Umbilical cord (tissue), 2 donors: ENCODE results near the gene DUSP9. TPM values are rescaled to one million over a fixed set of nuclear protein-coding genes. Genes with fewer than 3 reads are reported as not detected.

Experiments
- DNase-seq: peaks from one replicate; pipeline ENCODE4 v3.0.0-alpha.2; 2015; ENCODE audit warnings: low spot score
- total RNA-seq: library from RNA; depleted of rRNA; stranded (reverse); fragments of >200 nt; gene quantifications from one replicate; pipeline ENCODE4 v1.2.3, GENCODE V29; 2014; ENCODE audit warnings: low replicate concordance; ENCODE audit not compliant: insufficient read depth

Gene DUSP9
- total RNA-seq, 1 donor from 2014 or later: 6.3 TPM

DNA sequence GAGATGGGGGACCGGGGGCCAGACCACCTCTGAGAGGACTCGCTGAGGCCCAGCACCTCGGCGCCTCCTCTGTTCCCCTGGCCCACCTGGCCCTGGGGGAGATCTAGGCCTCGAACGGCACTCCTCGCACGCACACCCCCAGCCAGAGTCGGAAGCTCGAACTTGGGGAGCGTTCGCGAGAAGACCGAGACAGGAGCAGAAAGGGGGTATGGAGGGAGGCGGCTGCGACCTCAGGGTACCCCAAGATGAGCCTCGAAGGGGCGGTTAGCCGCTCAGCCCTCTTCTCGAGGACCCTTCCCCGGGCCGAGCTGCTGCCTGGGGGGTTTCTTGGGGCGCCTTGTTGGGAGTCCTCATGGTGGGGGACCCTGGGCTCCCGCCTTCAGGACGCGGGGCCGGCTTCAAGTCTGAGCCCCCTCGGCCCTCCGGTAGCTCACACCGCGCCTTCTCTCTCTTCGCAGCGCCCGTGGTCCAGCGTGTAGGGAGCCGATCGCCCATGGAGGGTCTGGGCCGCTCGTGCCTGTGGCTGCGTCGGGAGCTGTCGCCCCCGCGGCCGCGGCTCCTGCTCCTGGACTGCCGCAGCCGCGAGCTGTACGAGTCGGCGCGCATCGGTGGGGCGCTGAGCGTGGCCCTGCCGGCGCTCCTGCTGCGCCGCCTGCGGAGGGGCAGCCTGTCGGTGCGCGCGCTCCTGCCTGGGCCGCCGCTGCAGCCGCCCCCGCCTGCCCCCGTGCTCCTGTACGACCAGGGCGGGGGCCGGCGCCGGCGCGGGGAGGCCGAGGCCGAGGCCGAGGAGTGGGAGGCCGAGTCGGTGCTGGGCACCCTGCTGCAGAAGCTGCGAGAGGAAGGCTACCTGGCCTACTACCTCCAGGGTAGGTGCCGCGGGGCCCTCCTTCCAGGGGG, 706 bp downstream of the DUSP9 start:
- no peak for DNase-seq

DNA sequence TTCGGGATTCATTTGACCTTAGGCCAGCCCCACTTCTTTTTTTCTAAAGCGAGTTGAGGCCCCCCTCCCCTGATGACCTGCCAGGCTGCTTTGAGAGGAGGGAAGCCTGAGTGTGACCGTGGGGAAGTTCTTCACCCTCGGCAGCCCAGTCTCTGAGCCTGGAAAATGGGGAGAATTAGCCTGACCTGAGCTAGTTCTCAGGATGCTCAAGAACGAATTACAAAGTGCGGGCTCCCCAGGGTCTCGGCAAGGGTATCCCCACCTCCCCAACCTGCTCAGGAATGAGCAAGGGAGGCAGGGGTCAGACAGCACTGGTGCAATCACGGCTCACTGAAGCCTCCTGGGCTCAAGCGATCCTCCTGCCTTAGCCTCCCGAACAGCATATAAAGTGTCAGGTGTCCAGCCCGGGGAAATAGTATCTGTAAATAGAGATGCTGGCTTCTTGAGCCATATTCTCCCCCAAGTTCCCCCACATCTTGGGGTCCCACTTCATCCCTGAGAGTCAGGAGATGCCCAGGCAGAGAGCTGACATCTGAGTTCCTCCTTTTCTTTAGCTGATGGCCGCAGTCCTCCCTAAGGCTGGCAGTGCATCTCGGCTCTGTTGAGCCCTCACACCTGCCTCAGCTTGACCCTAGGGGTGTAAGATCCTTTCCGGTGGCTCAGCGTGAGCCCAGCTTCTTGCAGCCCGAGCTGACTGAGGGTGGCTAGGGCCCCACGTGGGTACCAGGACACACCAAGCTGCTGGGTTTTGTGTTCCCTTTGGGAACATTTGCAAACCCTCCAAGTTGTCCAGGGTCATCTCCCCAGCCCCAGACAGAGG, 1.6 kb downstream of the DUSP9 start:
- no peak for DNase-seq

DNA sequence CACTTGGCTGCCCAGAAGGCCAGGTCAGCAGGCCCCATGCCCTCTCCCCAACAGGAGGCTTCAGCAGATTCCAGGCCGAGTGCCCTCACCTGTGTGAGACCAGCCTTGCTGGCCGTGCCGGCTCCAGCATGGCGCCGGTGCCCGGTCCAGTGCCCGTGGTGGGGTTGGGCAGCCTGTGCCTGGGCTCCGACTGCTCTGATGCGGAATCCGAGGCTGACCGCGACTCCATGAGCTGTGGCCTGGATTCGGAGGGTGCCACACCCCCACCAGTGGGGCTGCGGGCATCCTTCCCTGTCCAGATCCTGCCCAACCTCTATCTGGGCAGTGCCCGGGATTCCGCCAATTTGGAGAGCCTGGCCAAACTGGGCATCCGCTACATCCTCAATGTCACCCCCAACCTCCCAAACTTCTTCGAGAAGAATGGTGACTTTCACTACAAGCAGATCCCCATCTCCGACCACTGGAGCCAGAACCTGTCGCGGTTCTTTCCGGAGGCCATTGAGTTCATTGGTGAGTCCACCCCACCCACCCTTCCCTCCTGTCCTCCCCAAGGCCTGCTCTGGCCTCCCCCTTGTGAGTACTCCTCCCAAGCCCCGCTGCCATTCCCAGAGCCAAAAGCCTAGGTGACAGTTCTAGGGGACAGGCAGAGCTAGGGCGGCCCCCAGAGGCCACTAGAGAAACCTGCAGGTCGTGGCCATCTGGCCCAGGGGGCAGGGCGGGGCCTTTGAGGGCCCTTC, 2.3 kb downstream of the DUSP9 start:
- DNase-seq: no peak

DNA sequence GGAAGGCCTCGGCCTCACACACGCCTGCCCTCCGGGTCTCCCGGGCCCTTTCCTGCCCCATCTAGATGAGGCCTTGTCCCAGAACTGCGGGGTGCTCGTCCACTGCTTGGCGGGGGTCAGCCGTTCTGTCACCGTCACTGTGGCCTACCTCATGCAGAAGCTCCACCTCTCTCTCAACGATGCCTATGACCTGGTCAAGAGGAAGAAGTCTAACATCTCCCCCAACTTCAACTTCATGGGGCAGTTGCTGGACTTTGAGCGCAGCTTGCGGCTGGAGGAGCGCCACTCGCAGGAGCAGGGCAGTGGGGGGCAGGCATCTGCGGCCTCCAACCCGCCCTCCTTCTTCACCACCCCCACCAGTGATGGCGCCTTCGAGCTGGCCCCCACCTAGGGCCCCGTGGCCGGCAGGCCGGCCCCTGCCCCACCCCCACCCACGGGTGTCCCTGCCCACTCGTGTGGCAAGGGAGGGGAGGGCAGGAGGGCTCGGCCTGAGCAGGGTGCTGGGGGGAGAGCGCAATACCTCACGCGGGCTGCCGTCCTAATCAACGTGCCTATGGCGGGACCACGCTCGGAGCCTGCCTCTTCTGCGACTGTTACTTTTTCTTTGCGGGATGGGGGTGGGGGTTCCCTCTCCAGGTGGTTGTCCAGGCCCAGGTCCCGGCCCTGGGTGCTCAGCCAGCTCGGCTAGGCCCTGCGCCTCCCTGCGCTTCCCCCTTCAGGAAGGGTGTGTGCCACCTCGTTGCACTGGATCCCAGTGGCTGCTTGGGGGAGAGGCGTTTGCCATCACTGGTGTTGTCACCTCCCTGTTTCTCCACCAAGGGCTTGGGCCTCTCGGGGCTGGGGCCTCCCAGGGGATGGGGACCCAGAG, 3.1 kb downstream of the DUSP9 start:
- no peak for DNase-seq

DNA sequence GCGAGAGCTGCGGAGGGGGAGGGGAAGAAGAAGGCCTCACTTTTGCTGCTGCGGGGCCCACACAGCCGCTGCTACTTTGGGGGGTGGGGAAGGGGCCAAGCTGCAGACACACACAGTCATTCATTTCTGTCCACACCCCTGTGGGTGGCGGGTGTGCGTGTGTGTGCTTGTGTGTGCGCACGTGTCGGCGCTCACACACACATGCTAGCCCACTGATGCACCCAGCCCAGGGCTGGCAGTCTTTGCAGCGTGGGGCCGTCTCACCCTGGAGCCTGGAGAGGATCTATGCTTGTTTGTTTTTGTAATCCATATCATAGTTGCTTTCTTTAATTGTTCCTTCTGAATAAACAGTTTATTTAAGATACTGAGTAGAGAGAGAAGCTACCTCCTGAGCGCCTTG, 4.0 kb downstream of the DUSP9 start:
- no peak for DNase-seq

DNA sequence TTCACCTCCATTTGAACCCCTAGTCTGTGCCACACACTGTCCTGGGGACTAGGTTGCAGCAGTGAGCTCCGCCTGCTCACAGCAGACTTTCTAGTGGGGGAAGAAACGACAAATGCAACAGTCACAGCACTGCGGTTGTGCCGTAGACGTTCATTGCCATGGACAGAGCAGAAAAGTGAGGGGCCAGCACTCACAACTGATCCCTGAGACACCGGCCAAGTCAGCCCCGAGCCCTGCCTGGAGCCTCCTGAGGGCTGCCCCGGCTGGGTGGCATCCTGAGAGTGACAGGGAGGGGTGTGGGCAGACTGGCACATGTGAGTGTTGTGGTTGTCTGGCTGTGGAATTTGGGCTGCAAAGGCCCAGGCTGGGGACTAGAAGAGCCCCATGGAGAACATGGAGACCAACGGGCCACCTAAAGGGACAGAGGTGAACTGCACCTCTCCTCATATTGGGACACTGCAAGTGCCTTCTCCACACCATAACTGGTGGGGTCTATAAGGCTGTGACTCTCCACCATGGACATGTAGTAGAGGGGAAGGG, 4.6 kb downstream of the DUSP9 start:
- no peak for DNase-seq

DNA sequence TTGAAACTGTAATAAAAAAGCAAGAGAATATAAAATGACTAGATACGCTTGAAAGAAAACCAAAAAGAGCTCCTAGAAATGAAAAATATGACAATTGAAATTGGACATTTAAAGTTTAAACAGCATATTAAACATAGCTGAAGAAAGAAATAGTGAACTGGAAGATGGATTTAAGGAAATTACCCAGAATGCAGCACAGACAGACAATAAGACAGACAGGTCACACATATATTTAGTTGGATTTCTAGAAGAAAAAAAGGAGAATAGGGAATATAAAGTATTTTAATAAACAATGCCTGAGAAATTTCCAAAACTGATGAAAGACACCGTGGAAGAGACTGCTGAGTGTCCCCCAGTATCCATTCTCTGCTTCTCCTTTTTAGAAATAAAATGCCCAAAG, 6.6 kb downstream of the DUSP9 start:
- no peak for DNase-seq

DNA sequence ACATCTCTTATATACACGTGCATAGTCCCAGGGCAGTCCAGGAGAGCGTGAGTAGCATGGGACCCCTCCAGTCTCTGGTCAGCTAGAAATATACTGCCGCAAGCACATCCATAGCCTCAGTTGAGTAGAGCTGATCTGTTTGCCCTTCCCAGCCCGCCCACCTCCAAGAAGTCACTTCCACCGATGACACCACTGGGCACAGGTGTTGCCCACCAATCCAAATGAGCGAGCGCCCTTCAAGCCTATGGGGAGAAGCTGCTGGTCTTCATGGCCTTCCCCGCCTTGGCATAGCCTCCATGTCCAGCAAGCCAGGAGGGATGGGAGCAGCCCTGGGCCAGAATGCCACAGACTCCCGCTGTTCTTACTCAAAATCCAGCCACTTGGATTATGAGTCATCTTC, 10.2 kb downstream of the DUSP9 start:
- DNase-seq: no peak

DNA sequence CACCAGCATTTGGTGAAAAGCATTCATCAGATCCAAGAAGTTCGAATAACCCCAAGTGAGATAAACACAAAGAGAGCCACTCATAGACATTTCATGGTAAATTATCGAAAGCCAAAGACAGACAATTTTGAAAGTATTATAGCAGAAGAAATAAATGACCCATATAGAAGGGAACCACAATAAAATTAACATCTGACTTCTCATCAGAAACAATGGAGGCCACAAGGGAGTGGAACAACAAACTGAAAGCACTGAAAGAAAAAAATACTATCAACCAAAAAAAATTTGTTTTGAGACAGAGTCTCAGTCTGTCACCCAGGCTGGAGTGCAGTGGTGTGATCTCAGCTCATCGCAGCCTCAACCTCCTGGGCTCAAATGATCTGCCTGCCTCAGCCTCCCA, 12.3 kb downstream of the DUSP9 start:
- DNase-seq: no peak

DNA sequence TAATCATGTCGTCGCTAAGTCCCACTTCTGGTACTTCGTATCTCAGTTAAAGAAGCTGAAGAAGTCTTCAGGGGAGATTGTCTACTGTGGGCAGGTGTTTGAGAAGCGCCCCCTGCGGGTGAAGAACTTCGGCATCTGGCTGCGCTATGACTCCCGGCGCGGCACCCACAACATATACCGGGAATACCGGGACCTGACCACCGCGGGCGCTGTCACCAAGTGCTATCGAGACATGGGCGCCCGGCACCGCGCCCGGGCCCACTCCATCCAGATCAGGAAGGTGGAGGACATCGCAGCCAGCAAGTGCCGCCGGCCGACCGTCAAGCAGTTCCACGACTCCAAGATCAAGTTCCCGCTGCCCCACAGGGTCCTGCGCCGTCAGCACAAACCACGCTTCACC, 15.3 kb downstream of the DUSP9 start:
- no peak for DNase-seq

DNA sequence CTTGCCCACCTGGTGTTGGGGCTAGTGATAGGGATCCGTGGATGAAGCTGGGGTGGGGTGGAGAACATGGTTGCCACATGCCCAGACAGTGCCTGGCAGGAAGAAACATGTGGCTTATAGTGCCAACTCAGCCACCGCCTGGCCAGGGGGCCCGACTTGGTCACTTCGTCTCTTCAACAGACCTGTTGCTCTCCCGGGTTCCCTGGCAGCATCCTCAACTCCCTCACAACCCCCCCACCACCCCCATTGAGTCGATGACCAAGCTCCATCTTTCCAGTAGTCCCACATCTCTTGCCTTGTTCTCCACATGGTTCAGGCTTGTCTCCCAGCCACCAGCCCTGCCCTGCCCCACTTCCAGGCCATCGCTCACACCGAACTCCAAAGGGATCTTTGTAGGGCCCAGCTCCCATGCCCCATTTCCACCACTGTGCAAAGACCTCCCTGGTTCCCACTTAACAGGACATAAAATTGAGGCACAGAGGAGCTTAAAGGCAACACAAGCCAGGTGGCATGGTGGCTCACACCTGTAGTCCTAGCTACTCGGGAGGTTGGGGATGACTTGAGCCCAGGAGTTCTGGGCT, 18.8 kb downstream of the DUSP9 start:
- no peak for DNase-seq

DNA sequence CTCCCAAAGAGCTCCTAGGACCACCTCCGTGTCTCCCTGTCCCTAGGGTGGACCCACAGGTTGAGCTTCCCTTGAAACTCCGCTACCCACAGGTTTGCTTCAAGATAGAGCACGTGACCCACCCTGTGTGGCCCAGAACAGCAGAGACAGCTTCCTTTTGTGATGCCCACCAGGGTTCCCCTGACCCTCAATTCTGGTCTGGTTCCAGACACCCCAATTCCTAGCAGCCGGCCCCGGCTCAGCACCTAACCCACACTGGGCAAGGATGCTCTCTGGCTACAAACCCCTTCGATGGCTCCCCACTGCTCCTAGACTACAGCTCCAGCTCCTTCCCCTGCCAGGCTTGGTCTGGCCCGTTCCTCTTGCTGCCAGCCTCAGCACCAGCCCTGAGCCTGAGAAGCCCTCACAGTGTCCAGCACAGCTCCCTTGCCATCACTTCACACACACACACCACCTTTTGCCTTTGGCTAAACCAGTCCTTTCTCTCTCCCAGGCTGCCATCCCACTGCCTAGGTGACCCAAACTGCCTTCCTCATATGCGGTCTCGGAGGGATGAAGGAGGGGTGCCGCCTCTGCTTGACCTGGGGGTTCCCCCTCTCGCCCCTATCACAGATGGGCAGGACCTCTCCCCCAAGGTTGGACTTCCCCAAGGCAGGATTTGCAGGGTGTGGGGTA, 20.4 kb downstream of the DUSP9 start:
- DNase-seq: no peak

DNA sequence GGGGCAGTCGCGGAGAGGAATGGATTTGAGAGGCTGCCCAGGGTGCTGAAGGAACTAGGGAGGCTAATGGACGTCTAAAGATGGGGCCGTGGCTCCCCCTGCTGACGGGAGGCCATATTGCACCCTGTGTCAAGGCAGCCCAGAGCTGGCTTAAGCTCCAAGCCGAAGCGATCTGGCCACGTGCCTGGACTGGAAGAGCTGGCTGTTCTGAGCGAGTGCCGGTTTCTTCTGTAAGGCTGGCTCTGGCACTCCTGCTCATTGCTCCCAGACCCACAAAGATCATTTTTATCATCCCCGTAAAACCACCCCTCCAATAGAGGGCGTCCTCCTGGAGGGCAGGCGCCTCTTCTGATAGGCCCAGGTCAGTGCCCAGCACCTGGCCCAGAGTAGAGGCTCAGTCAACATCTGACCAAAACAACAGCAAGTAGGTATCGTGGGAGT, 21.0 kb downstream of the DUSP9 start:
- peak; percentile 89 for DNase-seq

DNA sequence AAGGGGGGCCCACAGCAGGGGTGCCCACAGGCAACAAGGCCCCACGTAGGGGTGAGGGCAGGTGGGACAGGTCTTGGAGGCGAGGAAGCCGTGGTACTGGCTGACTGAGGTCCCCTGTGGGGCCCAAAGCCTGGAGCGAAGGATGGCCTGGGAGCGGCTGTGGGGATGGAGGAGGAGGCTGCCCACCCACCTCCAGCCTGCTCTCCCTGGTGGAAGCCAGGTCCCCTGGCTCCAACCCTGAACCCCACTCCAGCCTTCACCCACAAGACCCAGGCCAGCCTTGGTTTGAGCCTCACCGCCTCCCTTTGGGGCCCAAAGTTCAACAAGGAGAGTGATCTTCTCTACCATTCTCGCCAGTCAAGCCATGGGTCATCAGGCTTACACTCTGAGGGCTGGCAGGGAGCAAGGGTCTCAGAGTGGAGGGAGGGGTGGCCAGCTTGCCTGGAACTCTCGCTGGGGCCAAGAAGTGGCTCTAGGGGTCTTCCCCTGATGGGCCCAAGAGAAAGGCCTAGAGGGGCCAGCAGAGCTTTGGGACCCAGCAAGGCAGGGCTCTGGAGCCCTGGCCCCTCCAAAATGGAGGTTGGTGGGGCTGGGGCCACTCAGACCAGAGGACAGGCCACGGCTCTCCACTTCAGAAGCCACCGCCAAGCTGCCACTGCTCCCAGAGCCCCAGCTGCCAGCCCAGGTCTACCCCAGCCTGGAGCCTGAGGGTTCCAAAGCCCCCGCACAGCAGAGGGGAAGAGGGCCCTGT, 21.6 kb downstream of the DUSP9 start:
- no peak for DNase-seq

DNA sequence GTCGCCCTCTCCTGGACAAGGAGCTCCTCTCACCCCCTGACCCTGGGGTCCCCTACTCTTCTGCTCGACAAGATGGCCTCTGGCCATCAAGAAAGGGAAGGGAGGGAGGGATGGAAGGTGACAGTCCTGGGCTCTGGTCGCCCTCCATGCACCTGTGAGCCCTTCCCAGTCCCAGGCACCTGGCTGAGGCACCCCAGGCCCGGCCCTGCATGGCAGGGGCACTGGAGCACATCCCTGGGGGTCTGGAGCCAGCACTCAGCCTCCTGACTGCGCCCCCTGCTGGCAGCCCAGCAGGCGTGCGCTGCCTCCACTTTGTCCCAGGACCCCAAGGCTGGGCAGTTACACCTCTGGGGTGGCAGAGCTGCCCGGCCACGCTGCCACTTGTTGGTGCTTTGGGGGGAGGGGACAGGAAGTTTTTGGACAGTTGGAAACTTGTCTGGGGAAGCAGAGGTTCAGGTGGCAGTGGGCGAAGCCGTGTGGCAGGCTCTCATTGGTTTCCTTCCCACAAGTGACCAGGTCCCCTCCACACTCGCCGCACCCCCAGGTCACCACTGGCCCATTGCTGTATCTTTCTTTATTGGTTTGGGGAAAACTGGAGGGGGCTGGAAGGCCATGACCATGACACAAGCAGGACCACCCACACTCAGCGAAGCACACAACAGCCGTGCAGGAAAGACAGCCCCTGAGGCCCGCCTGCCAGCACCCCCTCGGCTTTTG, 22.3 kb downstream of the DUSP9 start:
- no peak for DNase-seq

DNA sequence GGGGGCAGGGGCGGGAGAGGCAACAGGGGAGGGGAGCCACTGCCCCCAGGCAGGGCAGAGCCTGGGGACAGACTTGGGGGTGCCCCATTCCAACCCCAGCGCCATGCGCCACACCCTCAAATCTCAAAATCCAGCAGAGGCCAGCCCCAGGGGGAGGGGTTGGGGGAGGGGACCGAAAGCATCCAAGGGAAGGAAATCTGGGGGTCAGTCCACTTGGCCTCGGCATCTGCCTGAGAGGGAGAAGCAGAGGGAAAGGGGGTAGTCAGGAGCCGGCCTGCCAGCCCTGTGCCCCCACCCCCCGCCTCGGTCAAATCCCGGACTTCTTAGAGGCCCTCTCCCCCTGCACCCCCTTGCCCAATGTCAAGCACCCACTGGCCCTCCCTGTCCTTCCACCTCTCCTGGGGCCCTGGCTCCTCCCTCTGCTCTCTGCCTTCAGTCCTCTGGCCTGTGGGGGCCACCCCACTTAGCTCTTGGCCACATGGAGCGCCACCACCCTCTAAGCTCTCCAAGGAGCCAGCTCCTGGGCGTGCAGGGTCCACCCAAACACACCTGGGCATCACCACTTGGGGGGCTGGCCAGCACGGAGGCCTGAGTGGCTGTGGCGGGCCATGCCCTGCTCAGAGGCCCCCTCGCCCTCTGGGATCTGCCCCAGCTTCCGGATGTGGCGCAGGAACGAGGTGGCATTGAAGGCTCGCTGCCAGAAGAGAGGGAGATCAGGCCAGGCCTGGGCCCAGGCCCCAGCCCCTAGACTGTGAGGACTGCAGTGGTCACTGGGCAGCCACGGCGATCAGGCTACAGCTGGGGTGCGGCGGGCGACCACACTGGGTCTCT, 23.1 kb downstream of the DUSP9 start:
- no peak for DNase-seq

DNA sequence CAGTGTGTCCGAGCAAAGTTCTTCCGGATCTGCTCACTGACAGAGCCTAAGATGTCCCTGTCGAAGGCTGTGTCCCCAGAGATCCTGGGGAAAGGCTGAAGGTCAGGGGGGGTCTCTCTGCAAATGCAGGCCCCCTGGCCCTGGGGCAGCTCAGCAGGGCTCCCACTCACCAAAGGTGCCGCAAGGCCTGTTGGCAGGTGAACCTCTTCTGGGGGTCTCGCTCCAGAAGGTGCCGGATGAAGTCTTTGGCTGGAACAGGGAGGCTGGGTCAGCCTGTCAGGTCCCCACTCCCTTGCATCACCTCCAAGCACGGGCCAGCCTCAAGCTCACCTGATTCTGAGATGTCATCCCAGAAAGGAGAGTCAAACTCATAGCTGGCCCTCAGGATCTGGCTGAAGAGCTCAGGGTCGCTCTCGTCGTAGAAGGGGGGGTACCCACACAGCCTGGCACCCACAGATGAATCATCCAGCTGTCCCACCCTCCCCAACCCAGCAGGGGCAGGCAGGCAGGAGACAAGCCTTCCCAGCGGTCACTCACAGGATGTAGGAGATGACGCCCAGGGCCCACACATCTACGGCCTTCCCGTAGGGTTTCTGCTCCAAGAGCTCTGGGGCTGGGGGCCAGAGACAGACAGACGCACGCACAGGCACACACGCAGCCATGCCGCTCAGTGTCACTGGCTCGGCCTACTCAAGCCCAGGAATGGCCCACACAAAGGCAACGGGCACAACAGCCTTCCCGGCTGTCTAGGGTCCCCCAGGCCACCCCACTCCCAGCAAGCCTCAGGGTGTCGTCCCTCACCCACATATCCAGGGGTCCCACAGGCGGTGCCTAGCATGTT, 24.0 kb downstream of the DUSP9 start:
- no peak for DNase-seq
